Ovary (tissue), 3 donors: ENCODE data around the gene RIN3.

Experiments
- POLR2A ChIP-seq: fragments of 450-650 bp; IDR thresholded peaks from one replicate; pipeline ENCODE4 v1.6.1; 2017; ENCODE audit warnings: antibody characterized with exemption, mild to moderate bottlenecking, moderate library complexity
- TF ChIP-seq, protein P1 (sequence below), 3 donors: fragments of 450-650 bp in 2 of 3; fragments of 200-600 bp in 1 of 3; IDR thresholded peaks; one replicate each; pipeline versions ENCODE4 v1.5.1 to v1.8.0; 2016 to 2022; ENCODE audit warnings: antibody characterized with exemption in 3 of 3, mild to moderate bottlenecking in 1 of 3
- donor health status: DM: no; HTN: no; CAD: no.

DNA sequence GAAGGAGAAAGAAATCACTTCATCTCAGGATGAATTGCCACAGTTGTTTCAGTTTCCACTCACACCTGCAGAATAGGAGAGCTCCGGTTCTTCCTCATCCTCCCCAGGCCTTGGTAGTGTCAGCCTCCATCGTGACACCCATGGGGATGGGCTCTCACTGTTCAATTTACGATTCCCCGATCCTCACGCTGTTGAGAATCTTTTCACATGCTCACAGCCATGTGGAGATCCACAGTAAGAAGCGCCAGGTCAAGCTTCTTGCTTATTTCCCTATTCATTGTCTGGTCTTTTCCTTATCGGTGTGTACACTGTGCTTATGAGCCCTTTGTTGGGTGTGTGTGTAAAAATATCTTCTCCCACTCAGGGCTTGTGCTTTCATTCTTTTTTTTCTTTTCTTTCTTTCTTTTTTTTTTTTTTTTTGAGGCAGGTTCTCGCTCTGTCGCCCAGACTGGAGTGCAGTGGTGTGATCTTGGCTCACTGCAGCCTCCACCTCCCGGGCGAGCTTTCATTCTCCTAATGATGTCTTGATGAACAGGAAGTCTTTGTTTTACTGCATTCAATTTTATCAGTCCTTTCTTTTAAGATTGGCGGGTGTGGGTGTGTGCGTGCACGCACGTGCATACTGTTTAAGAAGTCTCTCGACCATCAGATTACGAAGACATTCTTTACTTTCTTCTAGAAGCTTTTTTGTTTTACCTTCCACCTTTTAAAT lies 21.5 kb downstream of the RIN3 start:
- no peak for TF ChIP-seq POLR2A
- TF ChIP-seq, protein P1, sequence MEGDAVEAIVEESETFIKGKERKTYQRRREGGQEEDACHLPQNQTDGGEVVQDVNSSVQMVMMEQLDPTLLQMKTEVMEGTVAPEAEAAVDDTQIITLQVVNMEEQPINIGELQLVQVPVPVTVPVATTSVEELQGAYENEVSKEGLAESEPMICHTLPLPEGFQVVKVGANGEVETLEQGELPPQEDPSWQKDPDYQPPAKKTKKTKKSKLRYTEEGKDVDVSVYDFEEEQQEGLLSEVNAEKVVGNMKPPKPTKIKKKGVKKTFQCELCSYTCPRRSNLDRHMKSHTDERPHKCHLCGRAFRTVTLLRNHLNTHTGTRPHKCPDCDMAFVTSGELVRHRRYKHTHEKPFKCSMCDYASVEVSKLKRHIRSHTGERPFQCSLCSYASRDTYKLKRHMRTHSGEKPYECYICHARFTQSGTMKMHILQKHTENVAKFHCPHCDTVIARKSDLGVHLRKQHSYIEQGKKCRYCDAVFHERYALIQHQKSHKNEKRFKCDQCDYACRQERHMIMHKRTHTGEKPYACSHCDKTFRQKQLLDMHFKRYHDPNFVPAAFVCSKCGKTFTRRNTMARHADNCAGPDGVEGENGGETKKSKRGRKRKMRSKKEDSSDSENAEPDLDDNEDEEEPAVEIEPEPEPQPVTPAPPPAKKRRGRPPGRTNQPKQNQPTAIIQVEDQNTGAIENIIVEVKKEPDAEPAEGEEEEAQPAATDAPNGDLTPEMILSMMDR (IDR thresholded peaks at IDR 0.05) = no peak
